ENCODE results near the gene SP1. TPM values are rescaled to one million over a fixed set of nuclear protein-coding genes. Genes with fewer than 3 reads are reported as not detected.
"Not testable (repeated sequence)": the region's sequence is repeated elsewhere in the genome, so short reads cannot be mapped to it uniquely, and the experiment has no call there.

Gene SP1
- total and polyA plus RNA-seq, 12 donors, result 16.3 to 90.0 (median 50.7) TPM

DNA sequence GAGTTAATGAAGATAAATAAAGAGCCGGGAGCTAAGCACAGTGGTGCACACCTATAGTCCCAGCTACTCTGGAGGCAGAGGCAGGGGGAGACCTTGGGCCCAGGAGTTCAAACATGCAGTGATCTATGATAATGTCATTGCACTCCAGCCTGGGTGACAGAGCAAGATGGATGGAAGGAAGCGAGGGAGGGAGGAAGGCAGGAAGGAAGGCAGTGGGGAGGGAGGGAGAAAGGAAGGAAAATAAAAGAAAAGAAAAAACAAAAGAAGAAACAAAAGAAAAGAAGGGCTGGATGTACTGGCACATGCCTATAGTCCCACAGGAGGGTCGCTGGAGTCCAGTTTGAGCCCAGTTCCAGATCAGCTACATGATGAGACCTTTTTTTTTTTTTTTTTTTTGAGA, 24.9 kb upstream of the SP1 start:
- 37 to 43% (median 38%) methylated on average over 3 of the region's 3 CpGs for WGBS, 4 donors
- intact Hi-C loops (cut with DNase I), result loop anchor here in 1 of 2 donors (2.0 kb wide), 1 partner anchor 66 kb away; no protein-coding TSS in a partner anchor
- Histone ChIP-seq H3K36me3 (replicated peaks in 1 of 2) (no peaks in the 10 kb centered on the region), H3K27ac (no peak overlapping the region), H3K4me3 (no peak overlapping the region), H3K27me3 (no peaks in the 10 kb centered on the region), H3K4me1 (replicated peaks in 1 of 2) (peaks cover 3 to 8% of the 10 kb centered on the region in 2 donors), H3K9me3 (replicated peaks in 1 of 3) (no peaks in the 10 kb centered on the region)
- TF ChIP-seq CTCF (IDR thresholded peaks at IDR 0.05) (no peak), POLR2A (IDR thresholded peaks at IDR 0.05) (no peak)
- no peak for DNase-seq

- Histone ChIP-seq H3K27ac (no peak overlapping the region), H3K9me3 (replicated peaks in 1 of 3) (no peaks in the 10 kb centered on the region), H3K4me1 (replicated peaks in 1 of 2) (no peaks in the 10 kb centered on the region), H3K27me3 (no peaks in the 10 kb centered on the region), H3K36me3 (replicated peaks in 1 of 2) (no peaks in the 10 kb centered on the region), H3K4me3 (no peak overlapping the region)
- TF ChIP-seq CTCF (IDR thresholded peaks at IDR 0.05), result no peak
- no peak for TF ChIP-seq POLR2A (IDR thresholded peaks at IDR 0.05)
- DNase-seq, result no peak
- intact Hi-C loops (cut with DNase I), result no loop called here
- 83 to 88% (median 85%) methylated on average over 5 of the region's 5 CpGs for WGBS, 4 donors
Observed at GRCh38 chr12:53358836-53359419, 21.0 kb upstream of the SP1 start.

DNA sequence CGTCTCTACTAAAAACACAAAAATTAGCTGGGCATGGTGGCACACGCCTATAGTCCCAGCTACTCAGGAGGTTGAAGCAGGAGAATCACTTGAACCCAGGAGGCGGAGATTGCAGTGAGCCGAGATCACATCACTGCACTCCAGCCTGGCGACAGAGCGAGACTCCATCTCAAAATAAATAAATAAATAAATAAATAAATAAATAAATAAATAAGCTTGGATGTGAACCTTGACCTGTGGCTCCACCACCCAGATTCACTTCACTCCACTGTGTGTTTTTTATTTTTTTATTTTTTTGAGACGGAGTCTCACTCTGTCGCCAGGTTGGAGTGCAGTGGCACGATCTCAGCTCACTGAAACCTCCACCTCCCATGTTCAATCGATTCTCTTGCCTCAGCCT, 18.3 kb upstream of the SP1 start:
- DNase-seq; H3K9me3 ChIP-seq (replicated peaks in 1 of 3); H3K36me3 ChIP-seq (replicated peaks in 1 of 2); H3K4me3 ChIP-seq; H3K27ac ChIP-seq; intact Hi-C loops (cut with DNase I); H3K27me3 ChIP-seq: not testable (repeated sequence)
- WGBS, 4 donors, result 94 to 96% (median 95%) methylated on average over 10 of the region's 10 CpGs
- peaks cover 15% of the 10 kb centered on the region in 2 donors for H3K4me1 ChIP-seq (replicated peaks in 1 of 2)

DNA sequence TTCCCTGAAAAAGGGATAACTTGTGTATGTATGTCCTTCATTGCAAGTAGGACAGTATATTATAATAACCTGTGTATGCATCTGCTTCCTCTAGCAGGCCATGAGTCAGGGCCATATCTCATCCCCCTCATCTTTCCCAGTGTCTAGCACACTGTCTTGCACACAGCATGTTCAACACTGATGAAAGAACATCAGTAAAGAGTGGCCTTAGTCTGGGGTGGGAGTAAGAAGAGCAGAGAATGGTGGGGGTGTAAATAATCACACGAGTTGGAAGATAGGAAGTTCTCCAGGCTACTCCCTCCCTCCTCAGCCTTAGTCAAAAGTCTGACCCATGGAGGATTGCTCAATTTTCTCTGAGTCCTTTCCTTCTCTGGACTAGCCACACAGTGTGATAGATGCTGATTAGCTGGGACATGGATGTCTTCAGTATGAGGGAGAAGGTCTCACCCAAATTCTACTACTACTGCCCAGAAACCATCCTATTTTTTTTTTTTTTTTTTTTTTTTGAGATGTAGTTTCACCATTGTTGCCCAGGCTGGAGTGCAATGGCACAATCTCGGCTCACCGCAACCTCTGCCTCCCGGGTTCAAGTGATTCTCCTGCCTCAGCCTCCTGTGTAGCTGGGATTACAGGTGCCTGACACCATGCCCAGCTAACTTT, 14.6 kb upstream of the SP1 start:
- H3K4me3 ChIP-seq, result no peak overlapping the region
- TF ChIP-seq CTCF (IDR thresholded peaks at IDR 0.05), result no peak
- no peak for TF ChIP-seq POLR2A (IDR thresholded peaks at IDR 0.05)
- H3K36me3 ChIP-seq (replicated peaks in 1 of 2), result no peaks in the 10 kb centered on the region
- H3K27me3 ChIP-seq, result no peaks in the 10 kb centered on the region
- 52 to 58% (median 55%) methylated on average over 4 of the region's 4 CpGs for WGBS, 4 donors
- no peaks in the 10 kb centered on the region for H3K9me3 ChIP-seq (replicated peaks in 1 of 3)
- DNase-seq, result peak in 1 of 7 donors; percentile 33
- peaks cover 23% of the 10 kb centered on the region in 2 donors for H3K4me1 ChIP-seq (replicated peaks in 1 of 2)
- intact Hi-C loops (cut with DNase I), result no loop called here
- H3K27ac ChIP-seq, result peak overlapping the region; percentile 69 to 93 (median 78)

DNA sequence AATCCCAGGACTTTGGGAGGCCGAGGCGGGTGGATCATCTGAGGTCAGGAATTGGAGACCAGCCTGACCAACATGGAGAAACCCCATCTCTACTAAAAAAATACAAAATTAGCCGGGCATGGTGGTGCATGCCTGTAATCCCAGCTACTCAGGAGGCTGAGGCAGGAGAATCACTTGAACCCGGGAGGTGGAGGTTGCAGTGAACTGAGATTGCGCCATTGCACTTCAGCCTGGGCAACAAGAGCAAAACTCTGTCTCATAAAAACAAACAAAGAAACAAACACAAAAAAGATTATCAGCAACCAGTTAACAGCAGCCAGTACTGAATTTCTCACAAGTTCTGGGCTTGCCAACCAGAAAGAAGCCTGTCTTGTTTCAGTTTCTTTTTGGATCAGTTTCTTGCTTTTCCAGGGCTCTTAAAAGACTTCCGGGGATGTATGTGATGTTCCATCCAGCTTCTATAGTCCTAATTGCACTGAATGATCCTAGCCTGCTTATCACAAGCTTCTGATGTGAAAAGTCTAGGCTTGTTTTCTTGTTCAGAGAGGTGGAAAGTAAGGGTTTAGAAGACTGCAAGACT, 6.3 kb upstream of the SP1 start:
- H3K9me3 ChIP-seq (replicated peaks in 1 of 3); H3K27me3 ChIP-seq; H3K36me3 ChIP-seq (replicated peaks in 1 of 2); DNase-seq; intact Hi-C loops (cut with DNase I); H3K4me3 ChIP-seq: not testable (repeated sequence)
- 74 to 83% (median 77%) methylated on average over 6 of the region's 6 CpGs for WGBS, 4 donors
- Histone ChIP-seq H3K27ac (peak overlapping the region in 2 of 5 donors; percentile 37 to 53), H3K4me1 (replicated peaks in 1 of 2) (peaks cover 22 to 30% of the 10 kb centered on the region in 2 donors)

DNA sequence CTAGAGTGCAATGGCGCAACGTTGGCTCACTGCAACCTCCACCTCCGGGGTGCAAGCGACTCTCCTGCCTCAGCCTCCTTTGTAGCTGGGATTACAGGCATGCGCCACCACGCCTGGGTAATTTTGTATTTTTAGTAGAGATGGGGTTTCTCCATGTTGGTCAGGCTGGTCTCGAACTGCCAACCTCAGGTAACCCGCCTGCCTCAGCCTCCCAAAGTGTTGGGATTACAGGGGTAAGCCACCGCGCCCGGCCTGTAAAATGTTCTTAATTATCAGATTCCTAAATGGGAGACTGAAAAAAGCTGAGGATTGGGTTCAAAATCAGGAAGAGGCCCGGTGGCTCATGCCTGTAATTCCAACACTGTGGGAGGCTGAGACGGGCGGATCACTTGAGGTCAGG, 5.7 kb upstream of the SP1 start:
- H3K4me3 ChIP-seq; intact Hi-C loops (cut with DNase I); H3K9me3 ChIP-seq (replicated peaks in 1 of 3); H3K27me3 ChIP-seq; H3K36me3 ChIP-seq (replicated peaks in 1 of 2): not testable (repeated sequence)
- H3K4me1 ChIP-seq (replicated peaks in 1 of 2), result peaks cover 27 to 36% of the 10 kb centered on the region in 2 donors
- peak overlapping the region in 2 of 5 donors; percentile 37 to 53 for H3K27ac ChIP-seq
- 87 to 92% (median 89%) methylated on average over 14 of the region's 14 CpGs for WGBS, 4 donors
- peak in 1 of 7 donors; percentile 14 for DNase-seq

Data from adrenal gland (tissue), 12 donors.